Ovary (tissue), 3 donors: Measurements from ENCODE around the gene HOXA5.

Experiments
- CTCF ChIP-seq, 3 donors: fragments of 450-650 bp in 2 of 3; fragments of 200-600 bp in 1 of 3; IDR thresholded peaks; one replicate each; pipeline versions ENCODE4 v1.5.1 to v1.8.0; 2016 to 2022; ENCODE audit warnings: antibody characterized with exemption in 3 of 3, mild to moderate bottlenecking in 1 of 3
- EP300 ChIP-seq: sonication (generic); formaldehyde crosslinking; IDR thresholded peaks from one replicate; pipeline ENCODE4 v1.6.1; 2017; ENCODE audit warnings: antibody characterized with exemption
- POLR2A ChIP-seq: fragments of 450-650 bp; IDR thresholded peaks from one replicate; pipeline ENCODE4 v1.6.1; 2017; ENCODE audit warnings: antibody characterized with exemption, mild to moderate bottlenecking, moderate library complexity
- donor health status: DM: no; HTN: no; CAD: no.

DNA sequence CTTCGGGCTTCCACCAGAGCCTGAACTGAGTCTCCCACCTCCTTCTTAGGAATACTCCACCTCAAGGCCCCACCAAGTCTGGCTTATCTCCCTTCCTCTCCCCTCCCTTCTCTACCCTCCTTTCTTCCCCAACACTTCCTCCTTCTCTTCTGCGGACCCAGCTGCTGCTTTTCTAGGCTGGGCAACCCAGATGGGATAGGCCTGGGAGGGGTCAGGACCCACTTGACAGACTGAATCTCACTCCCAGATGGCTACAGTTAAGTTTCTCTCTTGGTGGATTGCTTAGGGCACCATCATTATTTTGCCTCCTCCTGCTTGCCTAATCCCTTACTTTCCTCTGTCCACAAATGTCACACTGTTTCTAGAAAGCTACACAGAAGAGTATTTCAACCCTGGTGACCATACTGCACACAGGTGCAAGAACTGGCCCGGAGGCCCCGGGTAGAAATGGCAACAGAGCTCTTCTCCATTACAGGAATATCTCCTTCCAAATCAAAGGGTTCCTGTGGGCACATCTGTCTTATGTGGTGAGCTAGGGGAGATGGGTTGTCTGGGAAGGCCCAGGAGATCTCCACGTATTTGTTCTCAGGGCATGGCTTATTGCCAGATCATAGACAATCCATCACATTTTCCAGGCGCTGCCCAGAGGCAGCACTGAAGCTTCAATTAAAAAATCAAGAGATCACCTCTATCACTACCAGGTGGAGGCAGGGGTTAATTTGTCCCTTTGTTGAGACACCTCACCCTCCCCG, 46.7 kb upstream of the HOXA5 start:
- TF ChIP-seq CTCF (IDR thresholded peaks at IDR 0.05) = no peak
- TF ChIP-seq POLR2A = no peak
- TF ChIP-seq EP300 = no peak
